Activated CD8-positive, alpha-beta memory T cell treated with anti-CD3 and anti-CD28 coated beads, Interleukin-2, amount 50 U/mL, for 4 hours (primary cell): ENCODE results near the gene CAMK1D.

Source experiments
- DNase-seq: peaks from one replicate; pipeline ENCODE4 v3.0.0-alpha.2; 2020

CAMK1D gene

GRCh38 chr10:12873172-12873571, 523.8 kb downstream of the CAMK1D start:
- no peak for DNase-seq

DNA sequence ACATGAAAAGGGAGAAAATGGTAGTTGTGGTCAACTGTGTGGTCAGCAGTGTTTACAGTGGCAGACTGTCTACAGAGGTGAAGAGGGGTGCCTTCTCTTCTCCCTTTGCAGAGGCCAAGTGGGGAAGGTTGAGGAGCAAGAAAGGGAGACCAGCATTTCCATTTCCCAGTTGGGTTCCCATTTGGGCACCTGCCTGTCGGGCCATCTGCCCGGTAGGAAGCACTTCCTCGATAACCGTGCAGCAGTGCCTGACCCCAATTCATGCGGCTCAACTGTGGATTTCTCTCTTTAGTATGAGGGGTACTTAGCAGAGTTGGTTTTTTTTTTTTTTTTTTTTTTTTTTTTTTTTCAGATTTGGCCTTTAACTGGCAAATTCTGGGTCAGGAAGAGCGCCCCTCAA, 525.2 kb downstream of the CAMK1D start:
- DNase-seq, result no peak

DNA sequence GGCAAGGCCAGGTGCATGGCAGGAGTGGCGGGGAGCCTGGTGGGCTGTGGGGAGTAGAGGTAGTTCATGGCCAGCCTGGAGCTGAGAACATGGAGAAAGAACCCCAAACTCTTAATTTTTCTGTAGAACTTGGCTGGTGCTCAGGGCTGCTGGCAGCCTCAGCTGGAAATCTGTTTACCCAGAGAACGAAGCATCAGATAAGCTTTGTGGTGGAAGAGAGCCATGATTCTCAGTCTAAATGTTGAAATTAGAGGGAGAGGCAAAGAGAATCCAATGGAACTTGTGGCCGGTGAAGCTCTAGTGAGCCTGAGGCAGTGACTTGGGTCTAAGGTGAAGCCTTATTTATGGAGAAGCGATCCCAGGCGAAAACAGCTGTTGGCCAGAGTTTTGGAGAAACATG, 525.8 kb downstream of the CAMK1D start:
- DNase-seq, result no peak

DNA sequence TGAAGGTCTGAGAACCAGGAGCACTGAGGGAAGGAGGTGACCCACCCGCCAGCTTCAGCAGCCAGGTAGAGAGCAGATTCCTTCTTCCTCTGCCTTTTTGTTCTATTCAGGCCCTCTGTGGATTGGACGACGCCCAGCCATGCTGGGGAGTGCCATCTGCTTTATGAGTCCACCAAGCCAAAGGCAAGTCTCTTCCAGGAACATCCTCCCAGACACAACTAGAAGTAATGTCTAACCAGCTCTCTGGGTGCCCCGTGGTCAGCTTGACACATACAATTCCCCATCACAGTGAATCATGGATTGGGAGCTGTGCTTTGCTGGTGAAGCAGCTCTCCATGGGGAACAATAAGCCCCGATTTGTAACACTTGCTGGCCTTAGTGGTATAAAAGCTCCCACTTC, 526.9 kb downstream of the CAMK1D start:
- no peak for DNase-seq

GRCh38 chr10:12877150-12877549, 527.8 kb downstream of the CAMK1D start:
- DNase-seq, result no peak

- no peak for DNase-seq
Observed at GRCh38 chr10:12880423-12880822, 531.1 kb downstream of the CAMK1D start.

DNA sequence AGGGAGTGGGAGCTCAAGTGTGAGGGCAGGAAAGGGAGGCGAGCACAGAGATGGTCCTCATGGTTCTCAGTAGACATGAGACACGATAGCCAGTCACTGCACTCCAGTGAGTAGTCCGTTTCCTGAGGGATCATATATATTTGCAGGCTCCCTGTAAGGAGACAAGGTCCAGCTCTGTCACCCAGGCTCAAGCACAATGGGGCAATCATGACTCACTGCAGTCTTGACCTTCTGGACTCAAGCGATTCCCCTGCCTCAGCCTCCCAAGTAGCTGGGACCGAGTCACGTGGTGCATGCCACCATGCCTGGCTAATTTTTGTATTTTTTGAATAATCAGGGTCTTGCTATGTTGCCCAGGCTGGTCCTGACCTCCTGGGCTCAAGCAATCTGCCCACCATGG, 535.5 kb downstream of the CAMK1D start:
- no peak for DNase-seq
